ENCODE measurements around the gene C11orf21. TPM values are rescaled to one million over a fixed set of nuclear protein-coding genes. Genes with fewer than 3 reads are reported as not detected.

The C11orf21 gene
- total RNA-seq: not detected in 2 replicates

GRCh38 chr11:2301631-2302305 is at the start of gene C11orf21, which contains the start of gene TSPAN32:
C11orf21 (minus strand) TSS chr11:2301918; CDS start chr11:2301808, 110 bp downstream.
TSPAN32 (plus strand) TSS chr11:2302013; CDS start chr11:2302150, 137 bp downstream.

GRCh38 chr11:2270322-2271076 is 31.2 kb downstream of the C11orf21 start, which contains the start of gene ASCL2:
ASCL2 (minus strand) TSS chr11:2270588; CDS start chr11:2270332, 256 bp downstream.

Small RNAs within 50 kb of the gene (small RNA-seq; reads per million reads assigned to genes)
- gene RNU6-878P (ENCODE audit: low replicate concordance): not detected

Other genes with a start within 250 kb of the C11orf21 start
- gene IGF2, start 162.5 kb downstream of the C11orf21 start, total RNA-seq: 3.9 and 60.7 TPM in 2 replicates
- gene INS, start 140.7 kb downstream of the C11orf21 start, total RNA-seq: not detected in 2 replicates
- gene TH, start 130.1 kb downstream of the C11orf21 start, total RNA-seq: not detected in 2 replicates
- 0.22 TPM in 1 of 2 replicates, not detected in the other for gene ASCL2, start 31.3 kb downstream of the C11orf21 start, total RNA-seq
- not detected in 2 replicates for gene TSPAN32, start 95 bp upstream of the C11orf21 start, total RNA-seq
- gene CD81, start 75.4 kb upstream of the C11orf21 start, total RNA-seq: 245 and 302 TPM in 2 replicates
- 57.8 and 73.4 TPM in 2 replicates for gene TSSC4, start 98.8 kb upstream of the C11orf21 start, total RNA-seq
- gene TRPM5, start 142.6 kb upstream of the C11orf21 start, total RNA-seq: not detected in 2 replicates
- not detected in 2 replicates for gene KCNQ1, start 143.1 kb upstream of the C11orf21 start, total RNA-seq

Measured in placental pericyte (primary cell).